ENCODE measurements around the gene RNF130. TPM values are rescaled to one million over a fixed set of nuclear protein-coding genes. Genes with fewer than 3 reads are reported as not detected.

RNF130 gene
- total and polyA plus RNA-seq, 2 of the 13 experiments (the other 11 are each of a cell fraction or from before 2014, with no cell fraction given) = 28.2 to 28.3 TPM

- TF ChIP-seq, protein P1, sequence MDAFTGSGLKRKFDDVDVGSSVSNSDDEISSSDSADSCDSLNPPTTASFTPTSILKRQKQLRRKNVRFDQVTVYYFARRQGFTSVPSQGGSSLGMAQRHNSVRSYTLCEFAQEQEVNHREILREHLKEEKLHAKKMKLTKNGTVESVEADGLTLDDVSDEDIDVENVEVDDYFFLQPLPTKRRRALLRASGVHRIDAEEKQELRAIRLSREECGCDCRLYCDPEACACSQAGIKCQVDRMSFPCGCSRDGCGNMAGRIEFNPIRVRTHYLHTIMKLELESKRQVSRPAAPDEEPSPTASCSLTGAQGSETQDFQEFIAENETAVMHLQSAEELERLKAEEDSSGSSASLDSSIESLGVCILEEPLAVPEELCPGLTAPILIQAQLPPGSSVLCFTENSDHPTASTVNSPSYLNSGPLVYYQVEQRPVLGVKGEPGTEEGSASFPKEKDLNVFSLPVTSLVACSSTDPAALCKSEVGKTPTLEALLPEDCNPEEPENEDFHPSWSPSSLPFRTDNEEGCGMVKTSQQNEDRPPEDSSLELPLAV (CRISPR knock-in tag; conservative IDR thresholded peaks at IDR 0.05; ENCODE audit: low read depth) = no peak
- TF ChIP-seq MED13 (CRISPR knock-in tag; IDR thresholded peaks at IDR 0.05) (no peak), MAZ (IDR thresholded peaks at IDR 0.05; ENCODE audit: borderline replicate concordance, low read depth, low read length) (no peak), MAZ (CRISPR knock-in tag; IDR thresholded peaks at IDR 0.05; ENCODE audit: low read depth) (no peak), ZBTB14 (CRISPR knock-in tag; IDR thresholded peaks at IDR 0.05) (no peak), SP5 (CRISPR knock-in tag; IDR thresholded peaks at IDR 0.05; ENCODE audit: borderline replicate concordance, low read depth) (peak; percentile 69), ZNF382 (CRISPR knock-in tag; IDR thresholded peaks at IDR 0.05; ENCODE audit: borderline replicate concordance) (no peak), ZHX1 (CRISPR knock-in tag; IDR thresholded peaks at IDR 0.05; ENCODE audit: low read depth) (no peak), HMGA1 (CRISPR knock-in tag; conservative IDR thresholded peaks at IDR 0.05) (no peak), SMAD9 (CRISPR knock-in tag; IDR thresholded peaks at IDR 0.05) (no peak), ZSCAN25 (CRISPR knock-in tag; IDR thresholded peaks at IDR 0.05) (no peak), HMGXB4 (CRISPR knock-in tag; IDR thresholded peaks at IDR 0.05; ENCODE audit: borderline replicate concordance in 1 of 2, low read depth in 1 of 2) (peak; percentile 50 to 54; a peak in 3 of 4 replicates), KAT8 (CRISPR knock-in tag; IDR thresholded peaks at IDR 0.05) (no peak), SP1 (IDR thresholded peaks at IDR 0.05) (no peak), SP1 (CRISPR knock-in tag; IDR thresholded peaks at IDR 0.05) (peak; percentile 77)
- TF ChIP-seq, protein P2, sequence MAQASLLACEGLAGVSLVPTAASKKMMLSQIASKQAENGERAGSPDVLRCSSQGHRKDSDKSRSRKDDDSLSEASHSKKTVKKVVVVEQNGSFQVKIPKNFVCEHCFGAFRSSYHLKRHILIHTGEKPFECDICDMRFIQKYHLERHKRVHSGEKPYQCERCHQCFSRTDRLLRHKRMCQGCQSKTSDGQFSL (CRISPR knock-in tag; IDR thresholded peaks at IDR 0.05) = peak; percentile 44; the same call in 1 of the 2 replicates
- TF ChIP-seq, protein P3, sequence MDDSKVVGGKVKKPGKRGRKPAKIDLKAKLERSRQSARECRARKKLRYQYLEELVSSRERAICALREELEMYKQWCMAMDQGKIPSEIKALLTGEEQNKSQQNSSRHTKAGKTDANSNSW (CRISPR knock-in tag; IDR thresholded peaks at IDR 0.05; ENCODE audit: borderline replicate concordance) = no peak
- TF ChIP-seq, protein P4, sequence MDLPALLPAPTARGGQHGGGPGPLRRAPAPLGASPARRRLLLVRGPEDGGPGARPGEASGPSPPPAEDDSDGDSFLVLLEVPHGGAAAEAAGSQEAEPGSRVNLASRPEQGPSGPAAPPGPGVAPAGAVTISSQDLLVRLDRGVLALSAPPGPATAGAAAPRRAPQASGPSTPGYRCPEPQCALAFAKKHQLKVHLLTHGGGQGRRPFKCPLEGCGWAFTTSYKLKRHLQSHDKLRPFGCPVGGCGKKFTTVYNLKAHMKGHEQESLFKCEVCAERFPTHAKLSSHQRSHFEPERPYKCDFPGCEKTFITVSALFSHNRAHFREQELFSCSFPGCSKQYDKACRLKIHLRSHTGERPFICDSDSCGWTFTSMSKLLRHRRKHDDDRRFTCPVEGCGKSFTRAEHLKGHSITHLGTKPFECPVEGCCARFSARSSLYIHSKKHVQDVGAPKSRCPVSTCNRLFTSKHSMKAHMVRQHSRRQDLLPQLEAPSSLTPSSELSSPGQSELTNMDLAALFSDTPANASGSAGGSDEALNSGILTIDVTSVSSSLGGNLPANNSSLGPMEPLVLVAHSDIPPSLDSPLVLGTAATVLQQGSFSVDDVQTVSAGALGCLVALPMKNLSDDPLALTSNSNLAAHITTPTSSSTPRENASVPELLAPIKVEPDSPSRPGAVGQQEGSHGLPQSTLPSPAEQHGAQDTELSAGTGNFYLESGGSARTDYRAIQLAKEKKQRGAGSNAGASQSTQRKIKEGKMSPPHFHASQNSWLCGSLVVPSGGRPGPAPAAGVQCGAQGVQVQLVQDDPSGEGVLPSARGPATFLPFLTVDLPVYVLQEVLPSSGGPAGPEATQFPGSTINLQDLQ (CRISPR knock-in tag; IDR thresholded peaks at IDR 0.05) = no peak
These were observed 18.7 kb upstream of the RNF130 start (continued) for GRCh38 chr5:180090098-180090768.
